ENCODE data around the gene SH3RF3.

The SH3RF3 gene

GRCh38 chr2:109320195-109320922 lies 191.4 kb downstream of the SH3RF3 start:
- no peak for DNase-seq

GRCh38 chr2:109321570-109321969 lies 192.6 kb downstream of the SH3RF3 start:
- DNase-seq: no peak

- DNase-seq: no peak
Measured at GRCh38 chr2:109322111-109322510, 193.1 kb downstream of the SH3RF3 start.

GRCh38 chr2:109322641-109323040 lies 193.6 kb downstream of the SH3RF3 start:
- DNase-seq: no peak

- no peak for DNase-seq
Measured at GRCh38 chr2:109324861-109325260, 195.9 kb downstream of the SH3RF3 start.

GRCh38 chr2:109325570-109325969 lies 196.6 kb downstream of the SH3RF3 start:
- no peak for DNase-seq

- no peak for DNase-seq
Measured at GRCh38 chr2:109326306-109326705, 197.3 kb downstream of the SH3RF3 start.

GRCh38 chr2:109330056-109330455 lies 201.1 kb downstream of the SH3RF3 start:
- DNase-seq: no peak

- DNase-seq: no peak
Measured at GRCh38 chr2:109331081-109331480, 202.1 kb downstream of the SH3RF3 start.

- no peak for DNase-seq
Measured at GRCh38 chr2:109331896-109332848, 203.2 kb downstream of the SH3RF3 start.

GRCh38 chr2:109332880-109333279 lies 203.9 kb downstream of the SH3RF3 start:
- no peak for DNase-seq

GRCh38 chr2:109333414-109334210 lies 204.6 kb downstream of the SH3RF3 start:
- no peak for DNase-seq

GRCh38 chr2:109335631-109336176 lies 206.7 kb downstream of the SH3RF3 start:
- DNase-seq: no peak

GRCh38 chr2:109336296-109336695 lies 207.3 kb downstream of the SH3RF3 start:
- DNase-seq: no peak

GRCh38 chr2:109337221-109337620 lies 208.2 kb downstream of the SH3RF3 start:
- DNase-seq: peak; percentile 34

- no peak for DNase-seq
Measured at GRCh38 chr2:109339519-109339966, 210.5 kb downstream of the SH3RF3 start.

- DNase-seq: no peak
Measured at GRCh38 chr2:109340381-109340780, 211.4 kb downstream of the SH3RF3 start.

- no peak for DNase-seq
Measured at GRCh38 chr2:109341355-109342255, 212.6 kb downstream of the SH3RF3 start.

- no peak for DNase-seq
Measured at GRCh38 chr2:109342256-109342850, 213.3 kb downstream of the SH3RF3 start.

GRCh38 chr2:109342930-109343329 lies 213.9 kb downstream of the SH3RF3 start:
- no peak for DNase-seq

- no peak for DNase-seq
Measured at GRCh38 chr2:109343460-109343859, 214.5 kb downstream of the SH3RF3 start.
